PFSK-1 (cell line): ENCODE measurements around the gene PLIN3.

Experiments used
- FOXP2 ChIP-seq: optimal IDR thresholded peaks from 2 replicates; pipeline ENCODE3; 2011; ENCODE audit warnings: borderline replicate concordance, control low read depth, inconsistent platforms; ENCODE audit not compliant: insufficient read depth; ENCODE audit errors: extremely low read length, extremely low read depth
- POLR2AphosphoS5 ChIP-seq: IDR thresholded peaks from 2 replicates; pipeline ENCODE4 v1.6.1; 2012; ENCODE audit warnings: low read depth, mild to moderate bottlenecking, control low read depth, low read length, moderate library complexity
- SIN3A ChIP-seq: IDR thresholded peaks from 2 replicates; pipeline ENCODE4 v1.6.1; 2012; ENCODE audit warnings: mild to moderate bottlenecking, low read length, moderate library complexity, borderline replicate concordance; ENCODE audit not compliant: insufficient read depth
- TAF1 ChIP-seq: IDR thresholded peaks from 2 replicates; pipeline ENCODE4 v1.6.1; 2012; ENCODE audit warnings: low read length, control low read depth, borderline replicate concordance; ENCODE audit not compliant: insufficient read depth
- TF ChIP-seq, protein P1 (sequence below), 2 experiments: IDR thresholded peaks; 2 replicates each; pipeline versions ENCODE4 v1.6.1 to v1.8.0; 2011 to 2012; ENCODE audit warnings: low read depth in 2 of 2, low read length in 2 of 2, control low read depth in 1 of 2, inconsistent platforms in 1 of 2, mild to moderate bottlenecking in 1 of 2, moderate library complexity in 1 of 2; ENCODE audit not compliant: insufficient read depth in 1 of 2

The PLIN3 gene

DNA sequence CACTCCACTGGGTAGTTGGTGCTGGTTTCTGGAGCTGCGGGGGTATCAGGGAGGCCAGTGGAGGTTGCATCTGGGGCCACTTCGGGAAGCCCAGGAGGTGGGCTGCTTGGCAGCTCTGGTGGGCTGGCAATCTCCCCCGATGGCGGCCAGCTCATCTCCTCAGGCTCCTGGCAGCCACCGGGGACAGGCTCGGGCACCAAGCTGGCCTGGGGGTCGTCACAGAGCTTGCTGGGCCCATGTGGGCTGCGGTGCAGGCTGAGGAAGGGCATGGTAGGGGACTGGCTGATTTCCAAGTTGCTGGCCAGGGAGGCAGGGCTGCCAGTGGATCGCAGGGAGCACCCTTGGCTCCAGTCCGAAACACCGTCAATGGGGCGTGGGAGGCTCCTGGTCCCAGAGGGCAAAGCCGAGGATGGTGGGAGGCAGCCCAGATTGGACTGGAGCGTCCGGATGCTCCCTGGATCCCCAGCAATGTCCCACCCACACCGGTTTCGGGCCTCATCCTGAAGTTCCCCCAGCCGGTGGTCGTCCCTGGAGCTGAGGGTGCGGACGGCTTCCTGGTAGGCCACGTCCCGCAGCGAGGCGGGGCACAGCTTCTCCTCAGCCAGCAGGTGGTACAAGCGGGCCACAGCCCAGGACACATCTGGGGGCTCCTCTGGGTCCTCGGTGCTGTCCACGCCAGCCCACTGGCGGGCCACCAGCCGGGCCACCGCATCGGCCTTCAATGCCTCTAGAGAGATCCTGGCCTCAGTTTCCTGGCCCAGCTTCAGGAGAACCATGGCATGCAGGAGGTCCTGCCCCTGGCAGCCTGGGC is 49.8 kb downstream of the PLIN3 start:
- no peak for TF ChIP-seq TAF1
- TF ChIP-seq, protein P1, sequence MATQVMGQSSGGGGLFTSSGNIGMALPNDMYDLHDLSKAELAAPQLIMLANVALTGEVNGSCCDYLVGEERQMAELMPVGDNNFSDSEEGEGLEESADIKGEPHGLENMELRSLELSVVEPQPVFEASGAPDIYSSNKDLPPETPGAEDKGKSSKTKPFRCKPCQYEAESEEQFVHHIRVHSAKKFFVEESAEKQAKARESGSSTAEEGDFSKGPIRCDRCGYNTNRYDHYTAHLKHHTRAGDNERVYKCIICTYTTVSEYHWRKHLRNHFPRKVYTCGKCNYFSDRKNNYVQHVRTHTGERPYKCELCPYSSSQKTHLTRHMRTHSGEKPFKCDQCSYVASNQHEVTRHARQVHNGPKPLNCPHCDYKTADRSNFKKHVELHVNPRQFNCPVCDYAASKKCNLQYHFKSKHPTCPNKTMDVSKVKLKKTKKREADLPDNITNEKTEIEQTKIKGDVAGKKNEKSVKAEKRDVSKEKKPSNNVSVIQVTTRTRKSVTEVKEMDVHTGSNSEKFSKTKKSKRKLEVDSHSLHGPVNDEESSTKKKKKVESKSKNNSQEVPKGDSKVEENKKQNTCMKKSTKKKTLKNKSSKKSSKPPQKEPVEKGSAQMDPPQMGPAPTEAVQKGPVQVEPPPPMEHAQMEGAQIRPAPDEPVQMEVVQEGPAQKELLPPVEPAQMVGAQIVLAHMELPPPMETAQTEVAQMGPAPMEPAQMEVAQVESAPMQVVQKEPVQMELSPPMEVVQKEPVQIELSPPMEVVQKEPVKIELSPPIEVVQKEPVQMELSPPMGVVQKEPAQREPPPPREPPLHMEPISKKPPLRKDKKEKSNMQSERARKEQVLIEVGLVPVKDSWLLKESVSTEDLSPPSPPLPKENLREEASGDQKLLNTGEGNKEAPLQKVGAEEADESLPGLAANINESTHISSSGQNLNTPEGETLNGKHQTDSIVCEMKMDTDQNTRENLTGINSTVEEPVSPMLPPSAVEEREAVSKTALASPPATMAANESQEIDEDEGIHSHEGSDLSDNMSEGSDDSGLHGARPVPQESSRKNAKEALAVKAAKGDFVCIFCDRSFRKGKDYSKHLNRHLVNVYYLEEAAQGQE (IDR thresholded peaks at IDR 0.05; ENCODE audit: insufficient read depth in 1 of 2, low read depth in 2 of 2, low read length in 2 of 2): no peak
- TF ChIP-seq SIN3A: no peak
- no peak for TF ChIP-seq FOXP2
- TF ChIP-seq POLR2AphosphoS5: no peak

DNA sequence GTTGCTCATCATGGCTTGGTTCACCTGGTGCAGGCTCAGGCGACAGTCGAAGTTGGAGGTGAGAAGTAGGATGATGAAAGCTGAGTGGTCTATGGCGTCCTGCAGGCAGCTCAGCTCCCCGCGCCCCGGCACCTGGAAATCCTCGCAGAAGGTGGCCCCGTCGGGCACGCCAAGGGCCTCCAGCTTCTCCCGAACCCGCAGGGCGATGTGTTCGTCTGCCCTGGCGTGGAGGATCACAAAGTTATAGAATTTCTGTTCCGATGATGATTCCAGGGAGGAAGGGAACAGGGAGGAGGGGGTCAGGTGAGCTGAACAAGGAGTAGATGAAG is 50.6 kb downstream of the PLIN3 start:
- TF ChIP-seq, protein P1 (IDR thresholded peaks at IDR 0.05; ENCODE audit: insufficient read depth in 1 of 2, low read depth in 2 of 2, low read length in 2 of 2): no peak
- TF ChIP-seq POLR2AphosphoS5 (no peak), TAF1 (no peak), FOXP2 (no peak), SIN3A (no peak)

DNA sequence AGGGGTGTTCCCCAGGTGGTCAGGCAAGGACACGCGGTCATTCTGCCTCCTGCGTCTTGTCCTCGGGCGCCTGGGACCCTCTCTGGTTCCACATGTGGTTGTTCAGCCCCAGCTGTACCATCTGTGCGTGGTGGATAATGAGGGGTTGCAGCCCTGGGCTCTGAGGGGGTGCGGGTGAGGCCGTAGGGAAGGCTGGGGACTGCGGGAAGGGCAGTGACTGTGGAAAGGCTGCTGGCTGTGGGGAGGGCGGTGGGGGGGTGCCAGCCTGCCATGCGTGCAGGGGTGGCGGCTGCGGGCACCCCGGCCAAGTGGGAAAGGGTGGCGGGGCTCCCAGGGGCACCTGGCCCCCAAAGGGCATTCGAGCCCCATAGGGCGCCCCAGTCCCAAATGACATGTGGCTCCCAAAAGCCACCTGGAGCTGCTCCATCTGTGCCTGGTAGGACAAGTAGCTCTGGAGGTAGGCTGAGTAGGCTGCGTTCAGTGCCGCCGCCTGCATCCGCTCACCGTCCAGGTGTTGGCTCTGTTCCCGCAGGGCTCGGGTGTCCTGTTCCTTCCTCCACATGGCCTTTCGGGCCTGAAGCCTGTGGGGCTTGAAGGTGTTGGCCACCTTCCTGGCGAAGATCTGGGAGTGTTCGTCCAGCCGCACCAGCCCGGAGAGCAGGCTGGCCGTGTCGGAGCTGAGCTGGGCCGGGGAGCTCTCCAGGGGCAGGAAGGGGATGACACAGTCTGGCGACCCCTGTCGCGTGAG is 51.1 kb downstream of the PLIN3 start:
- TF ChIP-seq POLR2AphosphoS5: no peak
- TF ChIP-seq, protein P1 (IDR thresholded peaks at IDR 0.05; ENCODE audit: insufficient read depth in 1 of 2, low read depth in 2 of 2, low read length in 2 of 2): no peak
- TF ChIP-seq FOXP2: no peak
- TF ChIP-seq SIN3A: no peak
- TF ChIP-seq TAF1: no peak

DNA sequence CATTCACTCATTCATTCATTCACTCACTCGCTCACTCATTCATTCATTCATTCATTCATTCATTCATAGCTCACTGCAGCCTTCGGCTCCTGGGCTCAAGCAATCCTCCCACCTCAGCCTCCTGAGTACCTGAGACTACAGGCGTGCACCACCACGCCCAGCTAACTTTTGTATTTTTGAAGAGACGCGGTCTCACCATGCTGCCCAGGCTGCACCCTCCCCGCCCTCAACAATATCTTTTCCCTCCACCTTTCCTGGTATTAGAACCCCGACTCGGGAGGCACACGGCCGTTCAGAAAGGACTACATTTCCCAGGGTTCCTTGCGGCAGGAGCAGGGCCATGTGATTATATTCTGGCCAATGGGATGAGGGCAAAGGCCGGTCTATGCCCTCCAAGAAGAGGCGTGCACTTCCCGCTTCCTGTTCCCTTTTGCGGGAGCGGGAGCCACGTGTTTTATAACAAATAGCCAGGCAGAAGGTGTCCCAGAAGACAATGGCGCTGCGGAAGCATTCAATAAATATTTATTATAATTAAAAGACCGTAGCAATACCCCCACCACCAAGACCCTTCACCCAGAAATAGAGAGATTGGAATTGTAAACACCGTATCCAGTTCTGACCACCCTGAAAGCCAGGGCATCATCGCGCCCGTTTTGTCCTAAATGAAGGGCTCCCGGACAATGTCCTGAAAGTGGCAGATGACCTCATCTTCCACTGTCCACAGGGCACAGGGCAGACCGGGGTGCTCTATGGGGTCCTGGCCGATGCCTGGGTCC is 51.9 kb downstream of the PLIN3 start:
- TF ChIP-seq, protein P1 (IDR thresholded peaks at IDR 0.05; ENCODE audit: insufficient read depth in 1 of 2, low read depth in 2 of 2, low read length in 2 of 2): no peak
- TF ChIP-seq POLR2AphosphoS5: peak; percentile 56; the same call in 1 of the 2 replicates
- no peak for TF ChIP-seq FOXP2
- no peak for TF ChIP-seq TAF1
- TF ChIP-seq SIN3A: peak; percentile 80; the same call in 1 of the 2 replicates
